Measurements from ENCODE around the gene MARCHF6.

MARCHF6 gene

GRCh38 chr5:10330511-10331230 lies 22.8 kb upstream of the MARCHF6 start:
- no peak for ATAC-seq (ENCODE audit: low read depth)
- H3K27ac ChIP-seq (ENCODE audit: poor library complexity, severe bottlenecking), result no peak overlapping the region
- no peaks in the 10 kb centered on the region for H3K27me3 ChIP-seq (ENCODE audit: insufficient read depth, poor library complexity, severe bottlenecking)
- H3K9me3 ChIP-seq (ENCODE audit: severe bottlenecking), result no peaks in the 10 kb centered on the region
- TF ChIP-seq CTCF (IDR thresholded peaks at IDR 0.05; ENCODE audit: poor library complexity, severe bottlenecking), result no peak
- H3K4me1 ChIP-seq (ENCODE audit: insufficient read depth, poor library complexity, severe bottlenecking), result peaks cover 7% of the 10 kb centered on the region
- DNase-seq (ENCODE audit: low spot score), result no peak
- H3K36me3 ChIP-seq (ENCODE audit: low read depth), result no peaks in the 10 kb centered on the region
- H3K4me3 ChIP-seq (ENCODE audit: severe bottlenecking), result no peak overlapping the region

GRCh38 chr5:10331341-10331796 lies 22.1 kb upstream of the MARCHF6 start:
- Histone ChIP-seq H3K27ac (ENCODE audit: poor library complexity, severe bottlenecking) (no peak overlapping the region), H3K4me1 (ENCODE audit: insufficient read depth, poor library complexity, severe bottlenecking) (peaks cover 7% of the 10 kb centered on the region), H3K27me3 (ENCODE audit: insufficient read depth, poor library complexity, severe bottlenecking) (no peaks in the 10 kb centered on the region), H3K36me3 (ENCODE audit: low read depth) (no peaks in the 10 kb centered on the region), H3K4me3 (ENCODE audit: severe bottlenecking) (no peak overlapping the region), H3K9me3 (ENCODE audit: severe bottlenecking) (no peaks in the 10 kb centered on the region)
- no peak for DNase-seq (ENCODE audit: low spot score)
- TF ChIP-seq CTCF (IDR thresholded peaks at IDR 0.05; ENCODE audit: poor library complexity, severe bottlenecking), result no peak
- ATAC-seq (ENCODE audit: low read depth), result no peak

DNA sequence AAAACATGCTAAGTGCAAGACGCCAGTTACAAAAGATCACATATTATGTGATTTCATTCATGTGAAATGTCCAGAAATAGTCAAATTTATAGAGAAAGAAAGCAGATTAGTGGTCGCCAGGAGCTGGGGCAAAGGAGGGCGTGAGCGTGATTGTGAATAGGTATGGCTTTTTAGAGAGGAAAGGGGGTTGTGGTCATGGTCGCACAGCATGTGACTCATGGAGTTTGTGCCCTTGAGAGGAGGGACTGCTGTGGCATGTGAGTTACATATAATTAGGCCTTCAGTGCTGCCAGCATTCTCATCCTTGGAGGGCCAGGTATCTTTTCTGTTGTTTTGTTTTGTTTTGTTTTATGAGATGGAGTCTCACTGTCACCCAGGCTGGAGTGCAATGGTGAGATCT lies 21.2 kb upstream of the MARCHF6 start:
- Histone ChIP-seq H3K27me3 (ENCODE audit: insufficient read depth, poor library complexity, severe bottlenecking) (no peaks in the 10 kb centered on the region), H3K4me1 (ENCODE audit: insufficient read depth, poor library complexity, severe bottlenecking) (peaks cover 7% of the 10 kb centered on the region), H3K36me3 (ENCODE audit: low read depth) (no peaks in the 10 kb centered on the region), H3K4me3 (ENCODE audit: severe bottlenecking) (no peak overlapping the region), H3K27ac (ENCODE audit: poor library complexity, severe bottlenecking) (no peak overlapping the region), H3K9me3 (ENCODE audit: severe bottlenecking) (no peaks in the 10 kb centered on the region)
- no peak for ATAC-seq (ENCODE audit: low read depth)
- DNase-seq (ENCODE audit: low spot score), result no peak
- TF ChIP-seq CTCF (IDR thresholded peaks at IDR 0.05; ENCODE audit: poor library complexity, severe bottlenecking), result no peak

DNA sequence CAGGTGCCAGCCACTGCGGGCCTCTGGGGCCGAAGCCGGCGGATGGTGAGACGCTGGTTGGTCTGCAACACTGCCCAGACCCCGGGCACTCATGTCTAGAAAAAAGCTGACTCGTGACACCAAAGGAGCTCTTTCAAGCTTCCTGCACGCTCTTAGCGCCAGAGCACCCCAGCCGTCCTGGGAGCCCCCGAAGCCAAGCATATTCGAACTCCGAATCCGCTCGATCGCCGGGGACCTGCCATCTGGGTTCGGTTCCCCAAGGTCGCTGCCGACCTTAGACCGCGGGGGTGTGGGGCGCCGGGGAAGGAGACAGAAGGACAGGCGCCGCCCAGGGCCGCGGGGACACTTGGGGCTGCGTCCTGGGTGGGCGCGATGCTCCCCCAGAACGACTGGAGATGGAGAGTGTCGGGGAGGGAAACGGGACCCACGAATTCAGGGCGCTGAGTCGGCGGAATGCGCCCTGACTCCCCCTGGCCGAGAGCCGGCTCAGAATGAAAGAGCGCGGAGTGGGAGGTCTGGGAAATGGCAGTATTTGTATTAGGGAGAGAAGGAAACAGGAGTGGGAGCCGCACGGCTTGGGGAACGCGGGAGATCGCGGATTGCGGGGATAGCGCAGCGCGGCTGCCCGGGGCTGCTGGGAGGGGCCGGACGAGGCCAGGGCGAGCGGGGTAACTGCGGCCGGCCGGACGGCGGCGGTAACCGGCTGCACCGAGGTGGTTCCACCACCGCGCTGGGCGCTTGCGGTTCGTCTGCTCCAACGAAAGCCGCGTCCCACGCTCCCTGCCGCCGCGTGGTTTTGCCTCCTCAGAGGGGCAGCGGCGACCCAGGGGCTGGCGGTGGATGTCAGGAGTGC lies 20.1 kb upstream of the MARCHF6 start:
- peaks cover 4% of the 10 kb centered on the region for H3K4me1 ChIP-seq (ENCODE audit: insufficient read depth, poor library complexity, severe bottlenecking)
- no peaks in the 10 kb centered on the region for H3K9me3 ChIP-seq (ENCODE audit: severe bottlenecking)
- ATAC-seq (ENCODE audit: low read depth) (peak; percentile 87), DNase-seq (ENCODE audit: low spot score) (no peak)
- peak overlapping the region; percentile 30 for H3K4me3 ChIP-seq (ENCODE audit: severe bottlenecking)
- TF ChIP-seq CTCF (IDR thresholded peaks at IDR 0.05; ENCODE audit: poor library complexity, severe bottlenecking), result peak; percentile 20
- H3K27ac ChIP-seq (ENCODE audit: poor library complexity, severe bottlenecking), result no peak overlapping the region
- no peaks in the 10 kb centered on the region for H3K27me3 ChIP-seq (ENCODE audit: insufficient read depth, poor library complexity, severe bottlenecking)
- no peaks in the 10 kb centered on the region for H3K36me3 ChIP-seq (ENCODE audit: low read depth)

All from RWPE2 (cell line).